ENCODE data around the gene GPX6. TPM values are rescaled to one million over a fixed set of nuclear protein-coding genes. Genes with fewer than 3 reads are reported as not detected.
"Not testable (repeated sequence)": the region's sequence is repeated elsewhere in the genome, so short reads cannot be mapped to it uniquely, and the experiment has no call there.

The GPX6 gene
- total RNA-seq, 4 donors from 2014 or later, result not detected

DNA sequence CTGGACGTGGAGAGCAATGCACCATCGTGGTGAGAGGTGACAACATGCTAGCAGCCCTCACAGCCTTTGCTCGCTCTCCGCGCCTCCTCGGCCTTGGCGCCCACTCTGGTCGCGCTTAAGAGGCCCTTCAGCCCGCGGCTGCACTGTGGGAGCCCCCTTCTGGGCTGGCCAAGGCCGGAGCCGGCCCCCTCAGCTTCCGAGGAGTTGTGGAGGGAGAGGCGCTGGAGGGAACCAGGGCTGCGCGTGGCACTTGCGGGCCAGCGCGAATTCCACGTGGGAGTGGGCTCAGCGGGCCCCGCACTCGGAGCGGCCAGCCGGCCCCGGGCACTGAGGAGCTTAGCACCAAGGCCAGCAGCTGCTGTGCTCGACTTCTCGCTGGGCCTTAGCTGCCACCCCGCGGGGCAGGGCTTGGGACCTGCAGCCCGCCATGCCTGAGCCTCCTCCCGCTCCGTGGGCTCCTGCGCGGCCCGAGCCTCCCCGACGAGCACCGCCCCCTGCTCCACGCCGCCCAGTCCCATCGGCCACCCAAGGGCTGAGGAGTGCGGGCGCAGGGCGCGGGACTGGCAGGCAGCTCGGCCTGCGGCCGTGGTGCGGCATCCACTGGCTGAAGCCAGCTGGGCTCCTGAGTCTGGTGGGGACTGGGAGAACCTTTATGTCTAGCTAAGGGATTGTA lies 3.8 kb downstream of the GPX6 start:
- H3K4me1 ChIP-seq, result no peaks in the 10 kb centered on the region
- no peak overlapping the region for H3K27ac ChIP-seq
- peaks cover 0 to 13% (median 0%) of the 10 kb centered on the region in 4 donors for H3K27me3 ChIP-seq
- 92 to 100% methylated on average over 3 to 9 of the region's 51 CpGs for WGBS, 2 donors
- TF ChIP-seq, protein P1, sequence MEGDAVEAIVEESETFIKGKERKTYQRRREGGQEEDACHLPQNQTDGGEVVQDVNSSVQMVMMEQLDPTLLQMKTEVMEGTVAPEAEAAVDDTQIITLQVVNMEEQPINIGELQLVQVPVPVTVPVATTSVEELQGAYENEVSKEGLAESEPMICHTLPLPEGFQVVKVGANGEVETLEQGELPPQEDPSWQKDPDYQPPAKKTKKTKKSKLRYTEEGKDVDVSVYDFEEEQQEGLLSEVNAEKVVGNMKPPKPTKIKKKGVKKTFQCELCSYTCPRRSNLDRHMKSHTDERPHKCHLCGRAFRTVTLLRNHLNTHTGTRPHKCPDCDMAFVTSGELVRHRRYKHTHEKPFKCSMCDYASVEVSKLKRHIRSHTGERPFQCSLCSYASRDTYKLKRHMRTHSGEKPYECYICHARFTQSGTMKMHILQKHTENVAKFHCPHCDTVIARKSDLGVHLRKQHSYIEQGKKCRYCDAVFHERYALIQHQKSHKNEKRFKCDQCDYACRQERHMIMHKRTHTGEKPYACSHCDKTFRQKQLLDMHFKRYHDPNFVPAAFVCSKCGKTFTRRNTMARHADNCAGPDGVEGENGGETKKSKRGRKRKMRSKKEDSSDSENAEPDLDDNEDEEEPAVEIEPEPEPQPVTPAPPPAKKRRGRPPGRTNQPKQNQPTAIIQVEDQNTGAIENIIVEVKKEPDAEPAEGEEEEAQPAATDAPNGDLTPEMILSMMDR (IDR thresholded peaks at IDR 0.05), result no peak
- TF ChIP-seq POLR2A (IDR thresholded peaks at IDR 0.05), result no peak
- intact Hi-C loops (cut with DNase I), result no loop called here
- no peak for DNase-seq
- no peak overlapping the region for H3K4me3 ChIP-seq
- H3K36me3 ChIP-seq, result no peaks in the 10 kb centered on the region
- H3K9me3 ChIP-seq, result no peaks in the 10 kb centered on the region

DNA sequence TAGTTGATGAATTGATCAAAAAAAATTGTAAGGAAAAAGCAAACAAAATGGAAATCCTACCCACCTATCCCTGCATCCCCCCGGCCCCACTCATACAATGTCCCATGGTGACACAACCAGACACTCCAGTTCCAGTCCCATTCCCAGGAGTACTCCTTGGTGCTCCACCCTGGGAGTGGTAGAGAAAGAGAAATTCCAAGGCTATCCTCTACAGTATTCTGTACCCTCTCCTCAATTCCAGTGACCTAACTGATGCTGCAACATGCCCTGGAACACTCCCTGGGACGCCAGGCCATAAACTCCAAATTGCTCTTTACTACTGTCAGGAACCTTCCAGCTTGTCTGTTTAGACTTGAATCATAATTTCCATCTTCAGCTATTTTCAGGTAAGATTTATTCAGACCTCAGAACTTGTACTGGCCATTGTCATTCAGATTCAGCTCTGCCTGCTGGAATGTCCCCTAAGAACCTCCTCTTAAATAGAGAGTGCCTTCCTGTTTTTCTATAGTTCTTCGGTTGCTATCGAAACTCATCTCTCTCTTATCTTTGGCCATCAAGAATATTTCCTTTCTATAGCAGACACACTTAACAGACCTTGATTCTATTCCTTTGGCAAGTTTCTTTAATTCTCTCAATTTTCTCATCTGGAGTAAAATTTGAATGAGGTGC lies 8.7 kb downstream of the GPX6 start:
- no peaks in the 10 kb centered on the region for H3K36me3 ChIP-seq
- no peaks in the 10 kb centered on the region for H3K4me1 ChIP-seq
- WGBS, 2 donors, result 36 to 37% methylated on average over 4 of the region's 4 CpGs
- no peak overlapping the region for H3K4me3 ChIP-seq
- DNase-seq, result no peak
- H3K27me3 ChIP-seq, result peaks cover 0 to 14% (median 0%) of the 10 kb centered on the region in 4 donors
- TF ChIP-seq, protein P1 (IDR thresholded peaks at IDR 0.05), result no peak
- no peak for TF ChIP-seq POLR2A (IDR thresholded peaks at IDR 0.05)
- H3K27ac ChIP-seq, result no peak overlapping the region
- H3K9me3 ChIP-seq, result no peaks in the 10 kb centered on the region
- intact Hi-C loops (cut with DNase I), result no loop called here

DNA sequence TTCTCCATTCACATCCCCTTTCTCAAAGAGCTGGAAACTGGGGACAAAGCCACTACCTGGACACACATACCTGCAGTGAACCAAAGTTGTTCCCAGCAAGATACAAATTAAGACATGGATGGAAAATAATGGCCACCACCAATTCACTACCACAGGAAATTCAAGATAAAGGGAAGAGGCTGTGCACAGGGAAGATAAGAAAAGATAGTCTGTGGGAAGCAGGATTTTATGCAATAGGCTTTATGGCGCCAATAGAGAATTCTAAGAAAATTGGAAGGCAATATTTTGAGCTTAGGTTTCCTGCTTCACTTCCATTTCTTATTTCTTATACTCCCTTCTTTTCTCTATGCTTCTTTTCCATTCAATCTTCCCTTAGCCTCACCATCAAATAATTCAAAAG lies 9.9 kb downstream of the GPX6 start:
- 93 to 95% methylated on average over 1 of the region's 1 CpG for WGBS, 2 donors
- Histone ChIP-seq H3K27ac (no peak overlapping the region), H3K36me3 (no peaks in the 10 kb centered on the region), H3K9me3 (no peaks in the 10 kb centered on the region), H3K4me1 (no peaks in the 10 kb centered on the region), H3K27me3 (peaks cover 0 to 14% (median 0%) of the 10 kb centered on the region in 4 donors), H3K4me3 (no peak overlapping the region)
- no peak for DNase-seq
- TF ChIP-seq, protein P1 (IDR thresholded peaks at IDR 0.05), result no peak
- no peak for TF ChIP-seq POLR2A (IDR thresholded peaks at IDR 0.05)
- intact Hi-C loops (cut with DNase I), result no loop called here

DNA sequence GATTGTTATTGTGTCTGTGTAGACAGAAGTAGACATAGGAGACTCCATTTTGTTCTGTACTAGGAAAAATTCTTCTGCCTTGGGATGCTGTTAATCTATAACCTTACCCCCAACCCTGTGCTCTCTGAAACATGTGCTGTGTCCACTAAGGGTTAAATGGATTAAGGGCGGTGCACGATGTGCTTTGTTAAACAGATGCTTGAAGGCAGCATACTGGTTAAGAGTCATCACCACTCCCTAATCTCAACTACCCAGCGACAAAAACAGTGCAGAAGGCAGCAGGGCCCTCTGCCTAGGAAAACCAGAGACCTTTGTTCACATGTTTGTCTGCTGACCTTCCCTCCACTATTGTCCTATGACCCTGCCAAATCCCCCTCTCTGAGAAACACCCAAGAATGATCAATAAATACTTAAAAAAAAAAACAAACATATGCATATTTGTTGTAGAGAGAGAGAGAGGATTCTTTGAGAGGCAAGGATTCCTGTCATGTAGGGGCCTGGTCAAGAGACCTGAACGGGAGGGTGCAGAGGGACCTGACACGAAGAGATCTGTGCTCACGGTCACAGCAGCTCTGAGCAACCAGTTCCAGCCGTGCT lies 12.8 kb downstream of the GPX6 start:
- WGBS, 2 donors, result 44 to 59% methylated on average over 7 of the region's 7 CpGs
- DNase-seq, H3K4me3 ChIP-seq: not testable (repeated sequence)

DNA sequence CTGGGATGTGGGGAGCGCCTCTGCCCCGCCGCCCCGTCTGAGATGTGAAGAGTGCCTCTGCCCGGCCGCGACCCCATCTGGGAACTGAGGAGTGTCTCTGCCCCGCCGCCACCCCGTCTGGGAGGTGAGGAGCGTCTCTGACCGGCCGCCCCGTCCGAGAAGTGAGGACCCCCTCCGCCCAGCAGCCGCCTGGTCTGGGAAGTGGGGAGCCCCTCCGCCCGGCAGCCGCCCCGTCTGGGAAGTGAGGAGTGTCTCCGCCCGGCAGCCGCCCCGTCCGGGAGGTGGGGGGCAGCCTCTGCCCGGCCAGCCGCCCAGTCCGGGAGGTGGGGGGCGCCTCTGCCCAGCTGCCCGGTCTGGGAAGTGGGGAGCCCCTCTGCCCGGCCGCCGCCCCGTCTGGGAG lies 13.5 kb downstream of the GPX6 start:
- DNase-seq; H3K4me3 ChIP-seq; intact Hi-C loops (cut with DNase I); H3K36me3 ChIP-seq; H3K4me1 ChIP-seq; H3K27ac ChIP-seq; H3K9me3 ChIP-seq: not testable (repeated sequence)
- H3K27me3 ChIP-seq, result peaks cover 0 to 29% (median 0%) of the 10 kb centered on the region in 4 donors
- WGBS, 2 donors, result no CpG with 5 or more reads among the region's 35 CpGs

More for the DNA sequence above, 12.8 kb downstream of the GPX6 start:
- H3K4me1 ChIP-seq; H3K36me3 ChIP-seq; intact Hi-C loops (cut with DNase I); H3K27ac ChIP-seq; H3K9me3 ChIP-seq: not testable (repeated sequence)
- H3K27me3 ChIP-seq, result peaks cover 0 to 29% (median 0%) of the 10 kb centered on the region in 4 donors

DNA sequence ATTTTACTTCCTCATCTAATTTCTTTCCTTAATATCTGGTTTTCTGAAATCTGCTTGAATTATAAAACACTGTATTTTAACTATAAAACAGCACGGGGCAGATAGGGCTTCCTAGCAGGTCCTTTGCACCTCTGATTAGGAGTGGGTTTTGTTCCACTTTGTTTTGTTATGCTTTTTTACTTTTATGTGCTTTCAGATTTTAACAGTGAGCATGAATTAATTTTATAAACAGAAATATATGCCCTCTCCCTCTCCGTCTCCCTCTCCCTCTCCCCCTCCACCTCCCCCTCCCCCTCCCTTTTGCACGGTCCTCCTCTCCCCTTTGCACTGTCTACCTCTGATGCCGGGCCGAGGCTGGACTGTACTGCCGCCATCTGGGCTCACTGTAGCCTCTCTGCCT lies 14.3 kb downstream of the GPX6 start:
- H3K27me3 ChIP-seq, result peaks cover 0 to 29% (median 0%) of the 10 kb centered on the region in 4 donors
- TF ChIP-seq, protein P1 (IDR thresholded peaks at IDR 0.05), result no peak
- TF ChIP-seq POLR2A (IDR thresholded peaks at IDR 0.05), result no peak
- no peaks in the 10 kb centered on the region for H3K9me3 ChIP-seq
- WGBS, 2 donors, result 61 to 77% methylated on average over 4 of the region's 6 CpGs
- DNase-seq, result no peak
- no peak overlapping the region for H3K4me3 ChIP-seq
- no peaks in the 10 kb centered on the region for H3K4me1 ChIP-seq
- no peaks in the 10 kb centered on the region for H3K36me3 ChIP-seq
- H3K27ac ChIP-seq, result no peak overlapping the region
- intact Hi-C loops (cut with DNase I), result no loop called here

All from esophagus squamous epithelium (tissue), 5 donors.